PC-3 (cell line): Measurements from ENCODE around the gene GPR152. TPM values are rescaled to one million over a fixed set of nuclear protein-coding genes. Genes with fewer than 3 reads are reported as not detected.

Experiments used
- ATAC-seq: fragments of 200-7000 bp; cut with Tn5 transposase; 2 replicates; pipeline ENCODE4 v1.9.1; 2020; ENCODE audit warnings: mild to moderate bottlenecking, moderate library complexity
- BruUV-seq: library from RNA; stranded (reverse); fragments of 400-500 nt; replicated peaks from 2 replicates; lab custom pipeline; 2021; lab: Mats Ljungman, UMichigan
- CTCF ChIA-PET: fragments of 300-600 bp; sonication (Branson Sonifier 250); formaldehyde crosslinking; loops from one replicate; lab custom pipeline; 2022; ENCODE audit warnings: antibody characterized with exemption; lab: Charles Lee
- POLR2A ChIA-PET: fragments of 300-600 bp; sonication (Branson Sonifier 250); formaldehyde crosslinking; loops from one replicate; lab custom pipeline; 2022; ENCODE audit warnings: antibody characterized with exemption; ENCODE audit not compliant: unreplicated experiment; lab: Charles Lee
- DNase-seq: peaks from one replicate; pipeline ENCODE4 v3.0.0-alpha.2; 2015
- H2AFZ ChIP-seq: fragments of 300-600 bp; sonication (generic); 2 replicates; pipeline ENCODE4 v1.6.0; 2016; ENCODE audit warnings: antibody characterized with exemption, low read length
- H3F3A ChIP-seq: fragments of 300-600 bp; sonication (generic); one replicate; pipeline ENCODE4 v1.6.0; 2017; ENCODE audit warnings: antibody characterized with exemption, low read length, control low read depth, mild to moderate bottlenecking; ENCODE audit not compliant: unreplicated experiment
- H3K27ac ChIP-seq: fragments of 300-600 bp; sonication (generic); 2 replicates; pipeline ENCODE4 v1.5.1; 2016; ENCODE audit warnings: mild to moderate bottlenecking, low read length
- H3K27me3 ChIP-seq: fragments of 300-600 bp; sonication (generic); 2 replicates; pipeline ENCODE4 v1.6.1; 2016; ENCODE audit warnings: low read length, mixed read lengths
- H3K36me3 ChIP-seq: fragments of 300-600 bp; sonication (generic); 2 replicates; pipeline ENCODE4 v1.6.1; 2016; ENCODE audit warnings: low read depth, mixed run types, low read length, mixed read lengths
- H3K4me1 ChIP-seq: fragments of 300-600 bp; sonication (generic); 2 replicates; pipeline ENCODE4 v1.5.1; 2016; ENCODE audit warnings: low read length; ENCODE audit not compliant: insufficient read depth
- H3K4me2 ChIP-seq: fragments of 300-600 bp; sonication (generic); 2 replicates; pipeline ENCODE4 v1.6.0; 2016; ENCODE audit warnings: low read length
- H3K4me3 ChIP-seq: fragments of 300-600 bp; sonication (generic); 2 replicates; pipeline ENCODE4 v1.5.1; 2016; ENCODE audit warnings: mild to moderate bottlenecking, low read length, mixed read lengths
- H3K79me2 ChIP-seq: fragments of 300-600 bp; sonication (generic); 2 replicates; pipeline ENCODE4 v1.6.1; 2017; ENCODE audit warnings: low read length, mixed read lengths
- H3K9ac ChIP-seq: fragments of 300-600 bp; sonication (generic); 2 replicates; pipeline ENCODE4 v1.6.0; 2016; ENCODE audit warnings: mild to moderate bottlenecking, low read length
- H3K9me2 ChIP-seq: fragments of 300-600 bp; sonication (generic); replicated peaks from 2 replicates; pipeline ENCODE4 v1.6.1; 2016; ENCODE audit warnings: mixed run types, low read length, mixed read lengths
- H3K9me3 ChIP-seq: fragments of 300-600 bp; sonication (generic); 2 replicates; pipeline ENCODE4 v1.6.1; 2016; ENCODE audit warnings: low read length, mixed read lengths
- H4K20me1 ChIP-seq: fragments of 300-600 bp; sonication (generic); 2 replicates; pipeline ENCODE4 v1.6.1; 2016; ENCODE audit warnings: low read length, mixed read lengths
- EZH2 ChIP-seq: fragments of 300-600 bp; sonication (generic); IDR thresholded peaks from one replicate; pipeline ENCODE4 v1.6.1; 2017; ENCODE audit warnings: antibody characterized with exemption, mild to moderate bottlenecking, low read length; ENCODE audit not compliant: unreplicated experiment
- EZH2phosphoT487 ChIP-seq: fragments of 300-600 bp; sonication (generic); IDR thresholded peaks from 2 replicates; pipeline ENCODE4 v1.6.1; 2018; ENCODE audit warnings: mild to moderate bottlenecking, antibody characterized with exemption, low read length, borderline replicate concordance
- intact Hi-C: fragments of 100-400 bp; cut with micrococcal nuclease; formaldehyde crosslinking; loops from 2 replicates; pipeline ENCODE4 v1.9.0; 2023
- total RNA-seq: library from RNA; depleted of rRNA; stranded (reverse); fragments of >200 nt; gene quantifications from 2 replicates; pipeline ENCODE4 v1.2.3, GENCODE V29; 2014
- TF ChIP-seq, protein P1 (sequence below): fragments of 300-600 bp; sonication (generic); conservative IDR thresholded peaks from 2 replicates; pipeline ENCODE4 v1.5.1; 2017; ENCODE audit warnings: antibody characterized with exemption, low read depth, mild to moderate bottlenecking, low read length

GPR152 gene
- total RNA-seq, 1 experiment from 2014 or later = not detected

DNA sequence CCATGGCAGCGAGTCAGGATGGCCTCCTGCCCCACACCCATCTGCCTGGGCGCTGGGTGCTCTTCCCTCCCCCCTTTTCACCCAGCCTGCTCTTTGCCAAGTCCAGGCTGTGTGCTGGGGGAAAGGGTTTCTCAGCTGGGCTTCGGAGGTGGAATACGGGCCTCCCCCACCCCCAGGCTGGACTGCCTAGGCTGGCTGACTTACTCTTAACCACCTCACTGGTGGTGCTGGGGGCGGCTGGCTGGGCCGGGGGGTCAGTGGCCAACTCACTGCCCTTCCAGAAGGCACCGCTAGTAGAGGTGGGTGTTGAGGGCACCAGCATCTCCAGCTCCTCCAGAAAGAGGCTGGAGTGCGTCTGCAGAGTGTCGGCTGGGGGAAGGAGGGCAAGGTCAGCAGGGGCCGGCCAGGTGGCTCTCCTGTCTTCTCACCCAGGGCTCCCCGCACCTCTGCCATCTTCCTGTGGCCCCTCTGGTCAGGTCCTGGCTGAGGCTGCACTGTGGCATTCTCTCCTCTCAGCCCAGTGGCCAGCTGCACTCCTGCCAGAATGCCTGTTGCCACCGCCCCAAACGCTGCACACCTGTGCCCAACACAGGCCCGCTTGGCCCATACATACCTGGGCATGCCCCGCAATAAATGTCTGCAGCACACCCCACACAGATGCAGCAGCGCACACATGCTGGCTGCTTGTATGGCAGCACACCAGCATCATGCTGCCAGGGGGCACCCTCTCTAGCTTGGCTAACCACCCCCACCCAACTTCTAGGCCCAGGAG lies 42.9 kb upstream of the GPR152 start:
- Histone ChIP-seq H4K20me1 (no peaks in the 10 kb centered on the region), H3K27ac (no peak overlapping the region), H3K9me2 (no peaks in the 10 kb centered on the region), H3K9ac (no peak overlapping the region), H3K4me3 (no peak overlapping the region), H3K9me3 (no peaks in the 10 kb centered on the region), H3K27me3 (no peaks in the 10 kb centered on the region), H3K79me2 (no peaks in the 10 kb centered on the region), H3K4me1 (no peaks in the 10 kb centered on the region), H3K4me2 (no peak overlapping the region), H3F3A (no peaks in the 10 kb centered on the region), H2AFZ (no peak overlapping the region), H3K36me3 (no peaks in the 10 kb centered on the region; the same call in 1 of the 2 replicates)
- CTCF ChIA-PET = no interaction called here
- BruUV-seq = no TSS peak
- intact Hi-C loops = no loop called here
- TF ChIP-seq EZH2phosphoT487 = no peak
- TF ChIP-seq, protein P1, sequence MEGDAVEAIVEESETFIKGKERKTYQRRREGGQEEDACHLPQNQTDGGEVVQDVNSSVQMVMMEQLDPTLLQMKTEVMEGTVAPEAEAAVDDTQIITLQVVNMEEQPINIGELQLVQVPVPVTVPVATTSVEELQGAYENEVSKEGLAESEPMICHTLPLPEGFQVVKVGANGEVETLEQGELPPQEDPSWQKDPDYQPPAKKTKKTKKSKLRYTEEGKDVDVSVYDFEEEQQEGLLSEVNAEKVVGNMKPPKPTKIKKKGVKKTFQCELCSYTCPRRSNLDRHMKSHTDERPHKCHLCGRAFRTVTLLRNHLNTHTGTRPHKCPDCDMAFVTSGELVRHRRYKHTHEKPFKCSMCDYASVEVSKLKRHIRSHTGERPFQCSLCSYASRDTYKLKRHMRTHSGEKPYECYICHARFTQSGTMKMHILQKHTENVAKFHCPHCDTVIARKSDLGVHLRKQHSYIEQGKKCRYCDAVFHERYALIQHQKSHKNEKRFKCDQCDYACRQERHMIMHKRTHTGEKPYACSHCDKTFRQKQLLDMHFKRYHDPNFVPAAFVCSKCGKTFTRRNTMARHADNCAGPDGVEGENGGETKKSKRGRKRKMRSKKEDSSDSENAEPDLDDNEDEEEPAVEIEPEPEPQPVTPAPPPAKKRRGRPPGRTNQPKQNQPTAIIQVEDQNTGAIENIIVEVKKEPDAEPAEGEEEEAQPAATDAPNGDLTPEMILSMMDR = no peak
- TF ChIP-seq EZH2 = no peak
- POLR2A ChIA-PET = interaction anchor here (0.7 kb wide), 1 partner anchor 88 kb away, joined by 3 read pairs; no protein-coding TSS in a partner anchor
- ATAC-seq (no peak), DNase-seq (no peak)

DNA sequence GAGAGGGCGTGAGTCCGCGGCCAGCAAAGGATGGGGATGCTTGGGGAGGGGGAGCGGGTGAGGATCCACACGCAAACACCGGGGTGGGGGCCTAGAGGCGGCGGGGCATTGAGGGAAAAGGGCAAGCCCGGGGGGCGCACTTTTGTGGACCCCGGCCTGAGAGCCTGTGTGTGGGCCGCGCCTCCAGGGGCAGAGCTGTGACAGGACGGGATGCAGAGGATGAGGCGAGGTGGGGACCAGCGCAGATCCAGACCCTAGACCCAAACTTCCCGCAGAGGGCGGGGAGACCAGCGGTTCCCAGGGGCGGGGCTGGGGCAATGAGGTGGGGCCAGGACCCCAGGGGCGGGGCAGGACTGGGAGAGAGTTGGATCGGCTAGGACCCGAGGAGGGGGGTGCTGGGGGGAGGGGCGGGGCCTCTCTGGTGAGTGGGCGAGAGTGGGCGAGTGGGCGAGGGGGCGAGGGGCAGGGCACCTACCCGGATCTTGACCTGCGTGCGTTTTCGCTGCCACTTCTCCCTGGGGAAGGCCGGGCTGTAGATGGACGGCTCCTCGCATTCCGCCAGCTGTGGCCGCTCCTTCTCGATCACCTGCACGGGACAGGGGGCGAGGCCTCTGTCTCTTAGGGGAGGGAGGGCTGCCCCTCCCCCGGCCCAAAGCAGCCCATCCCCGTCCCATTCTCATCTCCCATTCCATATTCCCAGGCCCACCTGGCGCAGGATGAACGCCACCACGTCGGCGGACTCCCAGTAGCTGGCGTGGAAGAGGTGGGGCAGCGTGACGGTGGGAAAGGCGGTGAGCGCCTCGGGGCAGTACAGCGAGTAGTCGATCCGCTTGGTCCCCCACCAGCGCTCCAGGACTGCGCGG lies 42.1 kb upstream of the GPR152 start:
- BruUV-seq = no TSS peak
- DNase-seq (no peak), ATAC-seq (no peak)
- H3K4me2 ChIP-seq = no peak overlapping the region
- H3K9me3 ChIP-seq = no peaks in the 10 kb centered on the region
- TF ChIP-seq, protein P1 = no peak
- TF ChIP-seq EZH2phosphoT487 = no peak
- no peak for TF ChIP-seq EZH2
- H3K27ac ChIP-seq = no peak overlapping the region
- no peaks in the 10 kb centered on the region; the same call in 1 of the 2 replicates for H3K36me3 ChIP-seq
- no peak overlapping the region for H3K9ac ChIP-seq
- H3K9me2 ChIP-seq = no peaks in the 10 kb centered on the region
- H2AFZ ChIP-seq = no peak overlapping the region
- H3K27me3 ChIP-seq = no peaks in the 10 kb centered on the region
- POLR2A ChIA-PET = interaction anchor here (0.7 kb wide), 1 partner anchor 88 kb away, joined by 3 read pairs; no protein-coding TSS in a partner anchor
- no peaks in the 10 kb centered on the region for H3K79me2 ChIP-seq
- intact Hi-C loops = no loop called here
- no peaks in the 10 kb centered on the region for H3F3A ChIP-seq
- no peaks in the 10 kb centered on the region for H4K20me1 ChIP-seq
- no peak overlapping the region for H3K4me3 ChIP-seq
- CTCF ChIA-PET = no interaction called here
- no peaks in the 10 kb centered on the region for H3K4me1 ChIP-seq
